ENCODE data around the gene R3HDM2.

The R3HDM2 gene

GRCh38 chr12:57216921-57217879 lies 213.6 kb downstream of the R3HDM2 start:
- WGBS, 2 experiments, result 3 to 4% methylated on average over 63 of the region's 63 CpGs
- no peaks in the 10 kb centered on the region for H3K36me3 ChIP-seq (ENCODE audit: control insufficient read depth, insufficient read depth, low read length)
- no peaks in the 10 kb centered on the region for H3K9me3 ChIP-seq (ENCODE audit: control insufficient read depth, low read length)
- peaks cover 54% of the 10 kb centered on the region for H3K4me1 ChIP-seq (ENCODE audit: control insufficient read depth, insufficient read depth, low read length)
- peaks cover 88% of the 10 kb centered on the region for H3K27me3 ChIP-seq (ENCODE audit: control insufficient read depth, insufficient read depth, low read length, poor library complexity, severe bottlenecking)
- no peak overlapping the region for H3K27ac ChIP-seq (ENCODE audit: insufficient read depth, low read depth, low read length, poor library complexity, severe bottlenecking)
- H3K4me3 ChIP-seq (ENCODE audit: insufficient read depth, low read depth, low read length), result peak overlapping the region; percentile 32

- H3K27me3 ChIP-seq (ENCODE audit: control insufficient read depth, insufficient read depth, low read length, poor library complexity, severe bottlenecking), result peaks cover 78% of the 10 kb centered on the region
- H3K27ac ChIP-seq (ENCODE audit: insufficient read depth, low read depth, low read length, poor library complexity, severe bottlenecking), result no peak within 1 kb of the TSS
- H3K9me3 ChIP-seq (ENCODE audit: control insufficient read depth, low read length), result no peaks in the 10 kb centered on the region
- no peaks in the 10 kb centered on the region for H3K36me3 ChIP-seq (ENCODE audit: control insufficient read depth, insufficient read depth, low read length)
- WGBS, 2 experiments, result 1% methylated on average over 102 of the region's 102 CpGs
- H3K4me1 ChIP-seq (ENCODE audit: control insufficient read depth, insufficient read depth, low read length), result peaks cover 49% of the 10 kb centered on the region
- H3K4me3 ChIP-seq (ENCODE audit: insufficient read depth, low read depth, low read length), result peak within 1 kb of the TSS; percentile 32
Measured at GRCh38 chr12:57216014-57216911, 214.6 kb downstream of the R3HDM2 start, which contains the start of gene NXPH4. NXPH4 (plus strand) TSS chr12:57216794; CDS start chr12:57216970, 176 bp downstream.

- H3K4me3 ChIP-seq (ENCODE audit: insufficient read depth, low read depth, low read length), result no peak overlapping the region
- H3K36me3 ChIP-seq (ENCODE audit: control insufficient read depth, insufficient read depth, low read length), result no peaks in the 10 kb centered on the region
- 43% methylated on average over 7 of the region's 7 CpGs for WGBS, 2 experiments
- no peaks in the 10 kb centered on the region for H3K9me3 ChIP-seq (ENCODE audit: control insufficient read depth, low read length)
- H3K27me3 ChIP-seq (ENCODE audit: control insufficient read depth, insufficient read depth, low read length, poor library complexity, severe bottlenecking), result peaks cover 72% of the 10 kb centered on the region
- H3K27ac ChIP-seq (ENCODE audit: insufficient read depth, low read depth, low read length, poor library complexity, severe bottlenecking), result no peak overlapping the region
- H3K4me1 ChIP-seq (ENCODE audit: control insufficient read depth, insufficient read depth, low read length), result peaks cover 44% of the 10 kb centered on the region
Measured at GRCh38 chr12:57215668-57216013, 215.2 kb downstream of the R3HDM2 start.

- no peaks in the 10 kb centered on the region for H3K9me3 ChIP-seq (ENCODE audit: control insufficient read depth, low read length)
- H3K27ac ChIP-seq (ENCODE audit: insufficient read depth, low read depth, low read length, poor library complexity, severe bottlenecking), result no peak overlapping the region
- peaks cover 66% of the 10 kb centered on the region for H3K27me3 ChIP-seq (ENCODE audit: control insufficient read depth, insufficient read depth, low read length, poor library complexity, severe bottlenecking)
- H3K36me3 ChIP-seq (ENCODE audit: control insufficient read depth, insufficient read depth, low read length), result no peaks in the 10 kb centered on the region
- H3K4me1 ChIP-seq (ENCODE audit: control insufficient read depth, insufficient read depth, low read length), result peaks cover 38% of the 10 kb centered on the region
- WGBS, 2 experiments, result 68 to 70% methylated on average over 11 of the region's 11 CpGs
- H3K4me3 ChIP-seq (ENCODE audit: insufficient read depth, low read depth, low read length), result no peak overlapping the region
Measured at GRCh38 chr12:57215065-57215464, 215.8 kb downstream of the R3HDM2 start.

GRCh38 chr12:57214398-57214781 lies 216.5 kb downstream of the R3HDM2 start:
- H3K9me3 ChIP-seq (ENCODE audit: control insufficient read depth, low read length), result no peaks in the 10 kb centered on the region
- 7 to 8% methylated on average over 14 of the region's 14 CpGs for WGBS, 2 experiments
- no peak overlapping the region for H3K27ac ChIP-seq (ENCODE audit: insufficient read depth, low read depth, low read length, poor library complexity, severe bottlenecking)
- peaks cover 60% of the 10 kb centered on the region for H3K27me3 ChIP-seq (ENCODE audit: control insufficient read depth, insufficient read depth, low read length, poor library complexity, severe bottlenecking)
- H3K4me3 ChIP-seq (ENCODE audit: insufficient read depth, low read depth, low read length), result no peak overlapping the region
- no peaks in the 10 kb centered on the region for H3K36me3 ChIP-seq (ENCODE audit: control insufficient read depth, insufficient read depth, low read length)
- peaks cover 32% of the 10 kb centered on the region for H3K4me1 ChIP-seq (ENCODE audit: control insufficient read depth, insufficient read depth, low read length)

- peaks cover 55% of the 10 kb centered on the region for H3K27me3 ChIP-seq (ENCODE audit: control insufficient read depth, insufficient read depth, low read length, poor library complexity, severe bottlenecking)
Measured at GRCh38 chr12:57213763-57214397, 217.0 kb downstream of the R3HDM2 start.

GRCh38 chr12:57213058-57213715 lies 217.7 kb downstream of the R3HDM2 start:
- 8 to 14% methylated on average over 11 to 12 of the region's 16 CpGs for WGBS, 2 experiments
- peaks cover 48% of the 10 kb centered on the region for H3K27me3 ChIP-seq (ENCODE audit: control insufficient read depth, insufficient read depth, low read length, poor library complexity, severe bottlenecking)
- H3K9me3 ChIP-seq (ENCODE audit: control insufficient read depth, low read length), result no peaks in the 10 kb centered on the region
- H3K36me3 ChIP-seq (ENCODE audit: control insufficient read depth, insufficient read depth, low read length), result peaks cover 2% of the 10 kb centered on the region
- H3K27ac ChIP-seq (ENCODE audit: insufficient read depth, low read depth, low read length, poor library complexity, severe bottlenecking), result no peak overlapping the region
- no peak overlapping the region for H3K4me3 ChIP-seq (ENCODE audit: insufficient read depth, low read depth, low read length)
- H3K4me1 ChIP-seq (ENCODE audit: control insufficient read depth, insufficient read depth, low read length), result peaks cover 25% of the 10 kb centered on the region

More at GRCh38 chr12:57213763-57214397, 217.0 kb downstream of the R3HDM2 start:
- no peaks in the 10 kb centered on the region for H3K9me3 ChIP-seq (ENCODE audit: control insufficient read depth, low read length)
- no peak overlapping the region for H3K27ac ChIP-seq (ENCODE audit: insufficient read depth, low read depth, low read length, poor library complexity, severe bottlenecking)
- no peak overlapping the region for H3K4me3 ChIP-seq (ENCODE audit: insufficient read depth, low read depth, low read length)
- peaks cover 27% of the 10 kb centered on the region for H3K4me1 ChIP-seq (ENCODE audit: control insufficient read depth, insufficient read depth, low read length)
- 68 to 75% methylated on average over 4 of the region's 4 CpGs for WGBS, 2 experiments
- H3K36me3 ChIP-seq (ENCODE audit: control insufficient read depth, insufficient read depth, low read length), result no peaks in the 10 kb centered on the region

GRCh38 chr12:57212701-57213057 lies 218.2 kb downstream of the R3HDM2 start:
- Histone ChIP-seq H3K27me3 (ENCODE audit: control insufficient read depth, insufficient read depth, low read length, poor library complexity, severe bottlenecking) (peaks cover 43% of the 10 kb centered on the region), H3K36me3 (ENCODE audit: control insufficient read depth, insufficient read depth, low read length) (peaks cover 7% of the 10 kb centered on the region), H3K4me1 (ENCODE audit: control insufficient read depth, insufficient read depth, low read length) (peaks cover 24% of the 10 kb centered on the region), H3K27ac (ENCODE audit: insufficient read depth, low read depth, low read length, poor library complexity, severe bottlenecking) (no peak overlapping the region), H3K4me3 (ENCODE audit: insufficient read depth, low read depth, low read length) (no peak overlapping the region), H3K9me3 (ENCODE audit: control insufficient read depth, low read length) (no peaks in the 10 kb centered on the region)
- 82 to 86% methylated on average over 7 of the region's 7 CpGs for whole genome bisulfite sequencing, 2 experiments

- no peaks in the 10 kb centered on the region for H3K9me3 ChIP-seq (ENCODE audit: control insufficient read depth, low read length)
- H3K4me1 ChIP-seq (ENCODE audit: control insufficient read depth, insufficient read depth, low read length), result peaks cover 18% of the 10 kb centered on the region
- peaks cover 36% of the 10 kb centered on the region for H3K27me3 ChIP-seq (ENCODE audit: control insufficient read depth, insufficient read depth, low read length, poor library complexity, severe bottlenecking)
- peaks cover 9% of the 10 kb centered on the region for H3K36me3 ChIP-seq (ENCODE audit: control insufficient read depth, insufficient read depth, low read length)
- 94% methylated on average over 27 of the region's 27 CpGs for WGBS, 2 experiments
- no peak overlapping the region for H3K4me3 ChIP-seq (ENCODE audit: insufficient read depth, low read depth, low read length)
- H3K27ac ChIP-seq (ENCODE audit: insufficient read depth, low read depth, low read length, poor library complexity, severe bottlenecking), result no peak overlapping the region
Measured at GRCh38 chr12:57211791-57212700, 218.8 kb downstream of the R3HDM2 start.
